ENCODE data around the gene FGD5.

FGD5 gene

DNA sequence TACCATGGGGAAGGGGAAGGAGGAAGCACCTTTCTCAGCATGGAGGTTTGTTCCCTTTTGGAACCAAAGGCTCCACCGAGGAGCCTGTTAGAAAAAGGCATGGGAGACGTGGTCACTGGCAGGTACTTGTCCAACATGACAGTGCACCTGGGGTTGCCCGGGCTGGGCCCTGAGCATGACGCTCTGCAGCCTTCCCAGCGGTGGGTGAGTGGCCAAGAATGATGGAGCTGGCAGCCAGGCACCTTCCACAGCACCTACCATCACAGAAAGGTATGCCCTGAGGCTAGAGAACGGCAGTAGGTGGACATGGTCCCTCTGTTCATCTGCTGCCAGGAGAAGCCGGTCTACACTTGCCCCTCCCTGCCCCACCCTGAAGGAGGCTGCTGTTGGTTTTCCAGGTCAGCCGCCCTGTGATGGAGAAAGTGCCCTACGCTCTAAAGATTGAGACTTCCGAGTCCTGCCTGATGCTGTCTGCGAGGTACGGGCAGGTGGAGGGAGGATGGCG is 99.6 kb downstream of the FGD5 start:
- TF ChIP-seq, protein P1, sequence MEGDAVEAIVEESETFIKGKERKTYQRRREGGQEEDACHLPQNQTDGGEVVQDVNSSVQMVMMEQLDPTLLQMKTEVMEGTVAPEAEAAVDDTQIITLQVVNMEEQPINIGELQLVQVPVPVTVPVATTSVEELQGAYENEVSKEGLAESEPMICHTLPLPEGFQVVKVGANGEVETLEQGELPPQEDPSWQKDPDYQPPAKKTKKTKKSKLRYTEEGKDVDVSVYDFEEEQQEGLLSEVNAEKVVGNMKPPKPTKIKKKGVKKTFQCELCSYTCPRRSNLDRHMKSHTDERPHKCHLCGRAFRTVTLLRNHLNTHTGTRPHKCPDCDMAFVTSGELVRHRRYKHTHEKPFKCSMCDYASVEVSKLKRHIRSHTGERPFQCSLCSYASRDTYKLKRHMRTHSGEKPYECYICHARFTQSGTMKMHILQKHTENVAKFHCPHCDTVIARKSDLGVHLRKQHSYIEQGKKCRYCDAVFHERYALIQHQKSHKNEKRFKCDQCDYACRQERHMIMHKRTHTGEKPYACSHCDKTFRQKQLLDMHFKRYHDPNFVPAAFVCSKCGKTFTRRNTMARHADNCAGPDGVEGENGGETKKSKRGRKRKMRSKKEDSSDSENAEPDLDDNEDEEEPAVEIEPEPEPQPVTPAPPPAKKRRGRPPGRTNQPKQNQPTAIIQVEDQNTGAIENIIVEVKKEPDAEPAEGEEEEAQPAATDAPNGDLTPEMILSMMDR (IDR thresholded peaks at IDR 0.05; ENCODE audit: low read length), result no peak
- TF ChIP-seq EZH2phosphoT487 (IDR thresholded peaks at IDR 0.05; ENCODE audit: low read length) (no peak), EZH2 (optimal IDR thresholded peaks at IDR 0.05; ENCODE audit: low read depth, low read length) (no peak)
- Histone ChIP-seq H3K4me2 (ENCODE audit: low read depth, low read length) (no peak overlapping the region), H3K4me3 (ENCODE audit: low read length) (no peak overlapping the region), H3K27ac (ENCODE audit: low read length) (no peak overlapping the region), H3K9me2 (replicated peaks; ENCODE audit: insufficient read depth, low read length) (no peaks in the 10 kb centered on the region), H3K4me1 (ENCODE audit: low read length) (no peaks in the 10 kb centered on the region), H3F3A (ENCODE audit: insufficient read depth, low read length) (no peaks in the 10 kb centered on the region), H2AFZ (ENCODE audit: low read length) (no peak overlapping the region), H3K9me3 (replicated peaks; ENCODE audit: insufficient read depth, low read length) (no peaks in the 10 kb centered on the region), H3K36me3 (replicated peaks; ENCODE audit: insufficient read depth, low read length) (no peaks in the 10 kb centered on the region), H3K27me3 (replicated peaks; ENCODE audit: insufficient read depth, low read length) (peaks cover 44% of the 10 kb centered on the region), H3K79me2 (ENCODE audit: low read length) (no peaks in the 10 kb centered on the region), H4K20me1 (ENCODE audit: insufficient read depth, low read length) (no peaks in the 10 kb centered on the region), H3K9ac (ENCODE audit: low read length) (no peak overlapping the region)
- DNase-seq, result no peak

GRCh38 chr3:14920536-14920935 is 101.8 kb downstream of the FGD5 start:
- Histone ChIP-seq H3K4me1 (ENCODE audit: low read length) (no peaks in the 10 kb centered on the region), H3K79me2 (ENCODE audit: low read length) (no peaks in the 10 kb centered on the region), H4K20me1 (ENCODE audit: insufficient read depth, low read length) (no peaks in the 10 kb centered on the region), H3K36me3 (replicated peaks; ENCODE audit: insufficient read depth, low read length) (no peaks in the 10 kb centered on the region), H3K9me2 (replicated peaks; ENCODE audit: insufficient read depth, low read length) (no peaks in the 10 kb centered on the region), H3K4me2 (ENCODE audit: low read depth, low read length) (peak overlapping the region; percentile 32; the same call in 1 of the 2 replicates), H3K9ac (ENCODE audit: low read length) (no peak overlapping the region), H3K27ac (ENCODE audit: low read length) (no peak overlapping the region), H2AFZ (ENCODE audit: low read length) (no peak overlapping the region), H3K27me3 (replicated peaks; ENCODE audit: insufficient read depth, low read length) (peaks cover 39% of the 10 kb centered on the region), H3K4me3 (ENCODE audit: low read length) (no peak overlapping the region), H3F3A (ENCODE audit: insufficient read depth, low read length) (no peaks in the 10 kb centered on the region), H3K9me3 (replicated peaks; ENCODE audit: insufficient read depth, low read length) (no peaks in the 10 kb centered on the region)
- TF ChIP-seq EZH2 (optimal IDR thresholded peaks at IDR 0.05; ENCODE audit: low read depth, low read length) (no peak), EZH2phosphoT487 (IDR thresholded peaks at IDR 0.05; ENCODE audit: low read length) (no peak)
- TF ChIP-seq, protein P1 (IDR thresholded peaks at IDR 0.05; ENCODE audit: low read length), result no peak
- DNase-seq, result no peak

- Histone ChIP-seq H3K4me3 (ENCODE audit: low read length) (no peak overlapping the region), H3K36me3 (replicated peaks; ENCODE audit: insufficient read depth, low read length) (no peaks in the 10 kb centered on the region), H3K9ac (ENCODE audit: low read length) (no peak overlapping the region), H3K9me2 (replicated peaks; ENCODE audit: insufficient read depth, low read length) (no peaks in the 10 kb centered on the region), H2AFZ (ENCODE audit: low read length) (no peak overlapping the region), H3K9me3 (replicated peaks; ENCODE audit: insufficient read depth, low read length) (no peaks in the 10 kb centered on the region), H3K27ac (ENCODE audit: low read length) (no peak overlapping the region), H3K4me1 (ENCODE audit: low read length) (no peaks in the 10 kb centered on the region), H3K79me2 (ENCODE audit: low read length) (no peaks in the 10 kb centered on the region), H3K27me3 (replicated peaks; ENCODE audit: insufficient read depth, low read length) (peaks cover 39% of the 10 kb centered on the region), H3F3A (ENCODE audit: insufficient read depth, low read length) (no peaks in the 10 kb centered on the region), H4K20me1 (ENCODE audit: insufficient read depth, low read length) (no peaks in the 10 kb centered on the region), H3K4me2 (ENCODE audit: low read depth, low read length) (peak overlapping the region; percentile 32; the same call in 1 of the 2 replicates)
- TF ChIP-seq, protein P1 (IDR thresholded peaks at IDR 0.05; ENCODE audit: low read length), result peak; percentile 94
- TF ChIP-seq EZH2 (optimal IDR thresholded peaks at IDR 0.05; ENCODE audit: low read depth, low read length), result no peak
- no peak for TF ChIP-seq EZH2phosphoT487 (IDR thresholded peaks at IDR 0.05; ENCODE audit: low read length)
- peak; percentile 78 for DNase-seq
These were observed 102.4 kb downstream of the FGD5 start for GRCh38 chr3:14921034-14921616.
